ENCODE measurements around the gene TMEM18. TPM values are rescaled to one million over a fixed set of nuclear protein-coding genes. Genes with fewer than 3 reads are reported as not detected.

The TMEM18 gene
- total and polyA plus RNA-seq, 4 donors, result 17.8 to 26.2 (median 22.0) TPM

DNA sequence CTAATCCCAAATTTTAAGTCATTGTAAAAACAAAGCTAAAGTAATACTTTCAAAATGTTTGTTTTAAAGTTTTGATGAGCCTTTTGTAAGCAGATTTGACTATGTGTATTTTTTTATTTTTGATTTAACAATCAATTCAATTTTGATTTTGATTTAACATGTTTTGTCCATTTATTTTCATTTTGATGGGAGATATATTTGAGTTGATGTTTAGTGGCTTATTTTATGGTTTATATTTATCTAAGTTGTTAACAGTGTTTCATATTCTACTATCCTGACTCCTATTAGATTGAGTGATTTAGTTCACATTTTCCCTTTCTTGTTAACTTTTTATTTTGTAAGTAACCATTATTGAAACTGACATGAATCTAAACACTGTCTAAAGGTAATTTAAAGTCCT, 44.7 kb downstream of the TMEM18 start:
- intact Hi-C loops (cut with DNase I), result no loop called here
- Histone ChIP-seq H3K27ac (ENCODE audit: low read depth in 1 of 2, low read length in 2 of 2) (no peak overlapping the region), H3K9me3 (ENCODE audit: control insufficient read depth, low read length) (no peaks in the 10 kb centered on the region), H3K4me1 (ENCODE audit: control insufficient read depth in 1 of 2, insufficient read depth in 2 of 2, low read length in 2 of 2) (no peaks in the 10 kb centered on the region), H3K4me3 (ENCODE audit: low read length in 2 of 2) (no peak overlapping the region), H3K36me3 (ENCODE audit: control insufficient read depth in 1 of 2, insufficient read depth in 2 of 2, low read length in 1 of 2) (no peaks in the 10 kb centered on the region), H3K27me3 (ENCODE audit: control insufficient read depth in 1 of 2, insufficient read depth in 2 of 2, low read length in 1 of 2) (no peaks in the 10 kb centered on the region)
- DNase-seq (no peak), ATAC-seq (ENCODE audit: low FRiP score) (no peak)

DNA sequence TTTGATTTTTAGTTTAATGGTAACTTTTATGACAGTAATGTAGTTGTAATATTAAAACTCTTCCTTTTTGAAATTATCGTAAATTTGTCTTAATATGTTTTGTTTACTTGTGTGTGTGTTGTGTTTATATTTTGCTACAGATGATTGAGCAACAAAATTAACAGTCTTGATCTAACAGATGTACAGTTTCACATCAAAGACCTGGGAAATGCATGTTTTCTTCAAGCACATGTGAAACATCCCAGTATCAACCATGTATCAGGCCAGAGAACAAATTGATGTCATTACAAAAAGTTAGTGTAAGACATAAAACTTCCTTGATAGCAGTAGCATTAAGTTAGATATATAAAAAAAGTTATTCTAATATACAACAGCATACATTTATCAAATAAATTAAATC, 45.5 kb downstream of the TMEM18 start:
- DNase-seq (no peak), ATAC-seq (ENCODE audit: low FRiP score) (no peak)
- WGBS, 2 donors, result 94 to 97% methylated on average over 1 of the region's 1 CpG
- Histone ChIP-seq H3K9me3 (ENCODE audit: control insufficient read depth, low read length) (no peaks in the 10 kb centered on the region), H3K27me3 (ENCODE audit: control insufficient read depth in 1 of 2, insufficient read depth in 2 of 2, low read length in 1 of 2) (no peaks in the 10 kb centered on the region), H3K4me3 (ENCODE audit: low read length in 2 of 2) (no peak overlapping the region), H3K27ac (ENCODE audit: low read depth in 1 of 2, low read length in 2 of 2) (no peak overlapping the region), H3K4me1 (ENCODE audit: control insufficient read depth in 1 of 2, insufficient read depth in 2 of 2, low read length in 2 of 2) (no peaks in the 10 kb centered on the region), H3K36me3 (ENCODE audit: control insufficient read depth in 1 of 2, insufficient read depth in 2 of 2, low read length in 1 of 2) (no peaks in the 10 kb centered on the region)
- intact Hi-C loops (cut with DNase I), result no loop called here

DNA sequence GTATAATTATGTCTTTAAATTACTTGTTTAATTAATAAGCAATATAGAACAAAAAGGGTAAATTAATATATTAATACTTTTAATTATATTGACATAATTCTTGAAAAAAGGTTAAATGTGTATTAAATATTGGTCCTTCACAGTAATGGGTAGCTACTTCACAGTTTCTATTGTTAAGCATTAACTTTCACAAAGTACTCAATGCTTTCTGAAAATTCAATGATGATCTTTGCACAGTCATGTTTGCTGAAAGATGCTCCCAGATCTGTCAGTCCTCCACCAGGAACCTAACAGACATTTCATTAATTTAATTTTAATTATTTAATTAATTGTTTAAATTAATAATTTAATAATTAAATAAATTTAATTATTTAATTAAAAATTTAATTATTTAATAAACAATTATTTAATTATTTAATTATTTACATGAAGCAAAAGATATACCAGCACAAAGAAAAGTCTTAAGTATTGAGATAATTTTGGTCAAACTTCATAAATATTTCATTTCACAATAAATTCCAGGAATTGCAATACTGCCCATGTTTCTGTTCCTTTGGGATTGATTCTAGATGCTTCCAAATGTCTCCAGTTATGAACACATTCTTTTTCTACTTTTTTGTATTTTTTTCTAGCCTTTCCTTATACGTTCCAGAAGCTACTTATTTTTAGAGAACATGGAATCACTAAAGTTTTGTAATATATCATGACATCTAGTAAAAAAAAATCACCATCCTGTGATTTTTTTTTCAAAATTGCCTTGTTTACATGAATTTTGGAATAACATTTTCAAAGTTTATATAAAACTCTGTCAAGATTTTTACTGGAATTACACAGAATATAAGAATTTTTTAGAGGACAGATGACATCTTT, 46.5 kb downstream of the TMEM18 start:
- DNase-seq (no peak), ATAC-seq (ENCODE audit: low FRiP score) (no peak)
- Histone ChIP-seq H3K36me3 (ENCODE audit: control insufficient read depth in 1 of 2, insufficient read depth in 2 of 2, low read length in 1 of 2) (no peaks in the 10 kb centered on the region), H3K4me1 (ENCODE audit: control insufficient read depth in 1 of 2, insufficient read depth in 2 of 2, low read length in 2 of 2) (no peaks in the 10 kb centered on the region), H3K27ac (ENCODE audit: low read depth in 1 of 2, low read length in 2 of 2) (no peak overlapping the region), H3K27me3 (ENCODE audit: control insufficient read depth in 1 of 2, insufficient read depth in 2 of 2, low read length in 1 of 2) (no peaks in the 10 kb centered on the region), H3K4me3 (ENCODE audit: low read length in 2 of 2) (no peak overlapping the region), H3K9me3 (ENCODE audit: control insufficient read depth, low read length) (no peaks in the 10 kb centered on the region)
- 0 to 29% methylated on average over 1 of the region's 1 CpG for WGBS, 2 donors
- intact Hi-C loops (cut with DNase I), result no loop called here

DNA sequence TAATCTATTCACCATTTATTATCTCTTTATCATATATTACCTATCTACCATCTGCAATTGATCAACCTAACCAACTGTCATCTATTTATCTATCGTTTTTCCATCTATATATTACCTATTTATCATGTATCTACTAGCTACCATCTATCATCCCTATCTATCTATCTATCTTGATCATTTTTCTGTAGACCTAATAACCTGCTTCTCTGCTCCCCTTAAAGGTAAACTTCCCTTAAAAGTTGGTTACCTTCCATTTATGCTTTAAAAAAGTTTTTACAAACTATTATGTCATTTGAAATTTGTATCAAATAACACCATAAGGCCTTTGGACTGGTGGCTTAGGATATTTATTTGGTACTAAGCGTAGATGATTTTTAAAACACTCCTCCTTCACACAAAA, 47.2 kb downstream of the TMEM18 start:
- 37 to 74% methylated on average over 2 of the region's 2 CpGs for WGBS, 2 donors
- Histone ChIP-seq H3K27me3 (ENCODE audit: control insufficient read depth in 1 of 2, insufficient read depth in 2 of 2, low read length in 1 of 2) (no peaks in the 10 kb centered on the region), H3K36me3 (ENCODE audit: control insufficient read depth in 1 of 2, insufficient read depth in 2 of 2, low read length in 1 of 2) (no peaks in the 10 kb centered on the region), H3K4me1 (ENCODE audit: control insufficient read depth in 1 of 2, insufficient read depth in 2 of 2, low read length in 2 of 2) (no peaks in the 10 kb centered on the region), H3K27ac (ENCODE audit: low read depth in 1 of 2, low read length in 2 of 2) (no peak overlapping the region), H3K4me3 (ENCODE audit: low read length in 2 of 2) (no peak overlapping the region), H3K9me3 (ENCODE audit: control insufficient read depth, low read length) (no peaks in the 10 kb centered on the region)
- ATAC-seq (ENCODE audit: low FRiP score), result no peak
- intact Hi-C loops (cut with DNase I), result no loop called here
- DNase-seq, result no peak

DNA sequence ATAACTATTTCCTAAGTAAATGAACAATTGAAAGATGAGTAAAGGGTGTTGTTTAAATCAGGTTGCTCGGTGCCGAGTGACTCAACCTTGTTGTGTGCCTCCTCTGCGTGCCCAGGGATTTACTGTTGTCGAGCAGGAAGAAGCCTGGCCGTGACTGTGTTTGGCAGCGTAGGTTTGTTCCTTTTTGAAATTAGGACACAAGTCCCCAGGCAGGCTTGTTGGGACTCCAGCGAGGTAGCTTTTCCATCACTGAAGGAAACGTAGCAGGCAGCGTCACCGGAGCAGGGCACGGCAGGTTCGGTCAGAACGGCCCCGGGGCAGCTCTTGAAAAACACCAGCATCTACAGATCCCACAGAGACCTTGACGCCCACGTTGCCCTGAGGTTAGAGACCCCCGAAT, 48.6 kb downstream of the TMEM18 start:
- WGBS, 2 donors, result 69 to 74% methylated on average over 17 of the region's 17 CpGs
- DNase-seq (no peak), ATAC-seq (ENCODE audit: low FRiP score) (no peak)
- no peak overlapping the region for H3K4me3 ChIP-seq (ENCODE audit: low read length in 2 of 2)
- H3K9me3 ChIP-seq (ENCODE audit: control insufficient read depth, low read length), result no peaks in the 10 kb centered on the region
- no peaks in the 10 kb centered on the region for H3K27me3 ChIP-seq (ENCODE audit: control insufficient read depth in 1 of 2, insufficient read depth in 2 of 2, low read length in 1 of 2)
- intact Hi-C loops (cut with DNase I), result no loop called here
- H3K36me3 ChIP-seq (ENCODE audit: control insufficient read depth in 1 of 2, insufficient read depth in 2 of 2, low read length in 1 of 2), result no peaks in the 10 kb centered on the region
- no peaks in the 10 kb centered on the region for H3K4me1 ChIP-seq (ENCODE audit: control insufficient read depth in 1 of 2, insufficient read depth in 2 of 2, low read length in 2 of 2)
- no peak overlapping the region for H3K27ac ChIP-seq (ENCODE audit: low read depth in 1 of 2, low read length in 2 of 2)

DNA sequence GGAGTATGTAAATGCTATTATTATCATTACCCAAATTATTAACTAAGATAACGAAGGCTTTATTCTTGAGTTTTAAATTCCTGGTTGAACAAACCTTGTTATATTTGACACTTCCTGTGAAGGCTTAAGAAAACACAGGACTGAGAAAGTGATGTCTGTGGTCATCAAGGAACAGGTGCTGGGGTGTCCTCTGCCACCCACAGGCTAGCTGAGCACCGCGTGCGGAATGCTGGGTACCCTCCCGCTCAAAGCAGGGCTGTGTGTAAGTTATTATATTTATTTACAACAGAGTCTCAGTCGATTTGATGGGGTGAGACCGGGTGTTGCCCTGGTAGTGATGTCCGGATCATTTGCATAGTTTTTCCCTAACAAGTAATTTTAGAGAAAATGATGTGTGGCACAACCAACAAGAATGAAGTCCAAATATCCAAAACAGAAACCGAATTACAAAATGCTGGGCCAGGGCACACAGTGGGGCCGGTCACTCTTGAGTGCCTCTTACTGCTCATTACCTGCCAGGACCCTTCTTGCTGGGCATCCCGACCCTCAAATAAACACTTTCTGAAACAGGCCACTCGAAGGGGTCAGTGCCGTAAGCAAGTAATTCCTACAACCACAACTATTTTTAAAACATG, 49.2 kb downstream of the TMEM18 start:
- WGBS, 2 donors, result 87 to 93% methylated on average over 13 of the region's 13 CpGs
- no peak for ATAC-seq (ENCODE audit: low FRiP score)
- Histone ChIP-seq H3K4me3 (ENCODE audit: low read length in 2 of 2) (no peak overlapping the region), H3K27ac (ENCODE audit: low read depth in 1 of 2, low read length in 2 of 2) (no peak overlapping the region), H3K9me3 (ENCODE audit: control insufficient read depth, low read length) (no peaks in the 10 kb centered on the region), H3K36me3 (ENCODE audit: control insufficient read depth in 1 of 2, insufficient read depth in 2 of 2, low read length in 1 of 2) (no peaks in the 10 kb centered on the region), H3K4me1 (ENCODE audit: control insufficient read depth in 1 of 2, insufficient read depth in 2 of 2, low read length in 2 of 2) (no peaks in the 10 kb centered on the region), H3K27me3 (ENCODE audit: control insufficient read depth in 1 of 2, insufficient read depth in 2 of 2, low read length in 1 of 2) (no peaks in the 10 kb centered on the region)
- intact Hi-C loops (cut with DNase I), result no loop called here
- no peak for DNase-seq

DNA sequence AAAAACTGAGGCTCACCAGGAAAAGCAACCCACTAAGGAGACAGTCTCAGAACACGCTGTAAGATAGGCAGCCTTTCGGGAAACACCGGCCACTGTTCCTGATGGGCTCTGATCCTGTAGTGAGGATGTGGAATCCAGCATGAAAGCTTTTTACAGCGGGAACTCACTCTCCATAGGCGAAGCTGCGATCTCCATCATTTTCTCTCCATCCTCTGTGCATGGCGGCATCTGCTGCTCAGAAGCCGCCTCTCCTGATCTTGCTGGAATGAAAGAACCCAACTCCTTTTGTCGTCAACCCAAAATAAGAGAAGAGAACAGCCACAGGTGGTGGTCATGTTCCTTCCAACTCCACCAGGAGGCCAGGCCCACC, 49.9 kb downstream of the TMEM18 start:
- Histone ChIP-seq H3K4me1 (ENCODE audit: control insufficient read depth in 1 of 2, insufficient read depth in 2 of 2, low read length in 2 of 2) (no peaks in the 10 kb centered on the region), H3K27ac (ENCODE audit: low read depth in 1 of 2, low read length in 2 of 2) (no peak overlapping the region), H3K27me3 (ENCODE audit: control insufficient read depth in 1 of 2, insufficient read depth in 2 of 2, low read length in 1 of 2) (no peaks in the 10 kb centered on the region), H3K4me3 (ENCODE audit: low read length in 2 of 2) (no peak overlapping the region), H3K36me3 (ENCODE audit: control insufficient read depth in 1 of 2, insufficient read depth in 2 of 2, low read length in 1 of 2) (no peaks in the 10 kb centered on the region), H3K9me3 (ENCODE audit: control insufficient read depth, low read length) (no peaks in the 10 kb centered on the region)
- DNase-seq (no peak), ATAC-seq (ENCODE audit: low FRiP score) (no peak)
- WGBS, 2 donors, result 95 to 96% methylated on average over 9 of the region's 9 CpGs
- intact Hi-C loops (cut with DNase I), result no loop called here

DNA sequence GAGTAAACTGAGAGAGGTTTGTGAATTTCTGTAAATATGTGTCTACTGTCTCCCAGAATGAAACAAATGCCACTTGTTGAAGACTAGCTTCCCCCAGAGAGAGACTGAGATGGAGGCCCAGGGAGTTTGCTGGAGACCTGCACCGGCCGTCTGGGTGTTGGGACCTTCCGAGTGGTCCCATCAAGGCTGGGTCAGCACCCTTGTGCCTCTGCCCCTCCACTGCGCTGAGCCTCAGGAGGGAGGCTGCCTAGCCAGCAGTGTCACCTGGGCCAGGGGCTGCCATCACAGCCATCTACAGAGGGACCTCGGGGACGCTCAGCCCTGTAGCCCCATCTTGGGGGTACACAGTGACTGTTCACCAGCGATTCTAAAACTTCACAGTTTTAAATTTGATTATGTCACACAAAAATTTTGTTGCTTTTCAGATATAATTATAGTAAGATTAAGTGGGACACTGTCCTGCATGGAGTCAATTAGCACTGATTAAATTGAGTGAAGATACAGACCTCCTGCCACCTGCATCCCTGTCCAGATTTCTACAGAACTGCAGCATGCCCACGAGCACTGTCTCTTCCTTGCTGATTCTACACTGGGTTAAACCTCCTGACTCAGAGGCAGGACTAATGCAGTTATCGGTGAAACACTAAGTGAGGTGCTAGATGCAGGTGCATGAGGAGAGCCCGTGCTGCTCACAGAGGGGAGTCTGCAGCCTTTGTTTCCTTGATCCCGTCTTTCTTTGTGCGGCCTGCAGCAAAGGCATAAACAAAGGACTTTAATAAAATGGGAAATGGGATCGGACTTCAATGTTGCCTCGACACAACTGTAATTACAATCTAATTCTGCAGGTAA, 50.5 kb downstream of the TMEM18 start:
- ATAC-seq (ENCODE audit: low FRiP score) (peak; percentile 26), DNase-seq (no peak)
- Histone ChIP-seq H3K36me3 (ENCODE audit: control insufficient read depth in 1 of 2, insufficient read depth in 2 of 2, low read length in 1 of 2) (no peaks in the 10 kb centered on the region), H3K9me3 (ENCODE audit: control insufficient read depth, low read length) (no peaks in the 10 kb centered on the region), H3K4me3 (ENCODE audit: low read length in 2 of 2) (no peak overlapping the region), H3K27me3 (ENCODE audit: control insufficient read depth in 1 of 2, insufficient read depth in 2 of 2, low read length in 1 of 2) (no peaks in the 10 kb centered on the region), H3K4me1 (ENCODE audit: control insufficient read depth in 1 of 2, insufficient read depth in 2 of 2, low read length in 2 of 2) (no peaks in the 10 kb centered on the region), H3K27ac (ENCODE audit: low read depth in 1 of 2, low read length in 2 of 2) (no peak overlapping the region)
- 90 to 91% methylated on average over 14 of the region's 14 CpGs for WGBS, 2 donors
- intact Hi-C loops (cut with DNase I), result no loop called here

All from aorta (tissue), 5 donors.